Measurements from ENCODE around the gene HTATSF1. TPM values are rescaled to one million over a fixed set of nuclear protein-coding genes. Genes with fewer than 3 reads are reported as not detected.
A peak's percentile ranks its signal among the peaks of the same experiment; 100 is the strongest.

HTATSF1 gene
- 42.6 TPM for polyA plus RNA-seq (2013, experiment 1 of 2; ENCODE audit: insufficient read length)
- polyA plus RNA-seq (2013, experiment 2 of 2; ENCODE audit: insufficient read length): 48.6 TPM

GRCh38 chrX:136497556-136498052 lies at the start of gene HTATSF1:
Gene HTATSF1 (plus strand): TSS chrX:136497592. CDS start chrX:136497685, 93 bp downstream.
- DNase-seq: no peak

GRCh38 chrX:136447968-136448367 lies 49.4 kb upstream of the HTATSF1 start:
- DNase-seq: no peak

DNA sequence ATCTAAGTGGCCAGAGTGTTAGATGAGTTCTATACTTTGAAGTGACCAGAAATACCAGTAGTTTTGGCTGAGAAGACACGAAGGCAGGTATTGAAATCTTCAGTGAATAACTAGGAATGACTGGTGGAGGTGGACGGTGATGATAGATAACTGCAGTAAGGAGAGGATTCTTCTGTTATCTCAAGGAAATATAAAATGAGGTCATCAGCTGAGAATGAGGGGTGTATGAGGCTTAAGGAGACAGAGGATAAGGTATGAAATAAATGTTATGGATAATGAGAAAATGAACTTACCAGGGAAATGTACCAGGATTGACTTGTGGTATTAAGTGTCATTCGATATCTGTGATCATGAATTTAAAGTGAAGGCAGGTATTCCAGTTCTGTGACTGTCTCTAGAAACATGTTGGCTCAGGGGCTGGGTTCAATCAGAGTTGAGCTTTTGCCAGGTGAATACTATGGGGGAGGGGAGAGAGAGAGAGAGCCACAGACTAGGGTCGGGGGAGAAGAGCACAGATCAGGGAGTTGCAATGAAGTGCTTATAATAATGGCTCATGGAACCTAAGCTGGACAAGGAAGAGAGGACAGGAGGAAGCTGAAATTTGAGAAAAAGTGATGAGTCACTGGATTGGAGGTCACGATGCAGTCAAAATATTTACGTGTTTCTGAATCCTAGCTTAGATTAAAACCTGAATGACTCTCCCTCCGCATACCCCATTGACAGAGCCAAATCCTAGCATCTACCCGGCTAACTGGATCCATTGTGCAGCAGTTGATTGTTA lies 47.2 kb upstream of the HTATSF1 start:
- DNase-seq: no peak

DNA sequence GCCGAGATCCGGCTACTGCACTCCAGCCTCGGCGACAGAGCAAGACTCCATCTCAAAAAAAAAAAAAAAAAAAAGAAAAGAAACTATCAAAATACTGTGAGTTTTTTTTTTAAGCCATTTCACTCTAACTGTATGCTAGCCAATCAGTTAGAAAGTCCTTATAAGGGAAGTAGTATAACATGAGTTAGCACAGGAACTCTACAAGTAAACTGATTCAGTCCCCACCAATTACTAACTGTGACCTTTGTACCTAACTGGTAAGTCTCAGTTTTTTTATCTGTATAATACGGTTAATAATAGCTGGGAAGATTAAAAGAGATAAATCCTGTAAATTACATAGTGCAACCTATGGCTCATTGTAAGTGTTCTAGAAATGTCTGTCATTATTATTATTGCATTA lies 44.8 kb upstream of the HTATSF1 start:
- DNase-seq: no peak

- no peak for DNase-seq
Observed at GRCh38 chrX:136453114-136453513, 44.3 kb upstream of the HTATSF1 start.

DNA sequence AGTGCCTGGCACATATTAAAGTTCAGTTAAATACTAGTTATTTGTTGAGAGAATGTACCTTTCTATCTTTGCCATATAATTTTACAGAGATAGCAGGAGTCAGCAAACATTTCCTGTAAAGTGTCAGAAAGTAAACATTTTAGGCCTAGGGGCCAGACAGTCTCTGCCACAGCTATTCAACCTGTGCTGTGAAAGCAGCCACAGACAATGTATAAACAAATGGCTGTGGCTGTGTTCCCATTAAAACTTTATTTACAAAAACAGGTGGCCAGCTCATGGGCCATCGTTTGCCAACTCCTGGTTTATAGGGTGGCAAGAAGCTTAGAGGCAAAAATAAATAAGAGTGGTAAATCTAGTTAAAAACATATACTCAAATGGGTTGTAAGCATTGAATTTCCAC lies 43.6 kb upstream of the HTATSF1 start:
- no peak for DNase-seq

- no peak for DNase-seq
Observed at GRCh38 chrX:136456133-136456532, 41.3 kb upstream of the HTATSF1 start.

- DNase-seq: no peak
Observed at GRCh38 chrX:136457303-136457917, 40.0 kb upstream of the HTATSF1 start.

GRCh38 chrX:136464589-136464988 lies 32.8 kb upstream of the HTATSF1 start:
- DNase-seq: no peak

- no peak for DNase-seq
Observed at GRCh38 chrX:136467303-136467702, 30.1 kb upstream of the HTATSF1 start.

GRCh38 chrX:136468391-136469103 lies 28.8 kb upstream of the HTATSF1 start:
- DNase-seq: no peak

DNA sequence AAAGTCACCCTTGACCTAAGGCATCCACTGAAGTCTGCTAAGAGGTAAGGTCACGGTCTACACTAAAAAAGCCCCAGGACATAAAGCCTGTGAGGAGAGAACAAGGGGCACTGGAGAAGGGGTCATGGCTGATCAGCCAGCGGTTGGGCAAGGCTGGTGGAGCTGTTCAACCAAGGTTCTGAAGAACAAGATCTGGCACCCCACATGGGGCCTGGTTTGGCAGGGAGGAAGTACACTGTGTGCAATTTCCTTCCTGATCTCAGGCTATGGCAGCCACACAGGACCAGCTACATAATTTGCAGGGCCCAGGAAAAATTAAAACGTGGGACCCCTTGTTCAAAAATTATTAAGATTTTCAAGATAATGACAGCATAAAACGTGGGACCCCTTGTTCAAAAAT lies 23.7 kb upstream of the HTATSF1 start:
- no peak for DNase-seq

- no peak for DNase-seq
Observed at GRCh38 chrX:136475236-136475635, 22.2 kb upstream of the HTATSF1 start.

DNA sequence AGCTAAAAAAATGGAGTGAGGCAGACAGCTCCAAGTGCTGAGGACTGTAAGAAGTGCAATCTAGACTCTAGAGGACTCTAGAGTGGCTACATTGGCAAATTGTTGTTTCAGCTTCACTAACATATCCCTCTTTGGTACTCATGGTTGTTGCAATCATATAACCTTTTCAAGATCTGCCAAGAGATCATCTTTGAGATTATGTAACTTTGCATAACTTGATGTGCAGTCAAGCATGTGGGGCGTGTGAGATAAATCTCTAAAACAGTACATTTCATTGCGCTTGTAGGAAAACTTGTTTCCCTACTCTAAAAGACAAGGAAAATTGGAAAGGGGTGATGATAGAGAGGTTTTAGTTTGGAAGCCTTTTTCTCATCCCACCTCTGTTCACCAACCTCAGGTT lies 20.9 kb upstream of the HTATSF1 start:
- DNase-seq: no peak

DNA sequence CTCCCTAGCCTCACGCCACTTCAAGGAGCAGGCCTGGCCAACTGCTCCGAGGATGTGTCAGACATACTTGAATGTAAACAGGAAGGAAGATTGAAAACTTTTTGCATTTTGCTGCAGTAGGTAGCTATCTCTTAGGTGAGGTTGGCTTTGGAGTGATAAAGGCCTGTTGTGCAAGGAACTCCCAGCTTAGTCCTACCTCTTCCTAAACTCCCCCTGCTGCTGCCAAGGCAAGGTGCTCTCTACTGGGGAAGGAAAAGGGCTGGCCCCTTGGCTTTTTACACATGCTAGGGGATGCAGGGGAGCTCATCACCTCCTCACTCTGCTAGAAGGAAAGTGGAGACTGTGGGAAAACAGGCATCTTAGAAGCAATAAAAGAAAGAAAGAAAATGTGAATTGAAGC lies 20.4 kb upstream of the HTATSF1 start:
- no peak for DNase-seq

DNA sequence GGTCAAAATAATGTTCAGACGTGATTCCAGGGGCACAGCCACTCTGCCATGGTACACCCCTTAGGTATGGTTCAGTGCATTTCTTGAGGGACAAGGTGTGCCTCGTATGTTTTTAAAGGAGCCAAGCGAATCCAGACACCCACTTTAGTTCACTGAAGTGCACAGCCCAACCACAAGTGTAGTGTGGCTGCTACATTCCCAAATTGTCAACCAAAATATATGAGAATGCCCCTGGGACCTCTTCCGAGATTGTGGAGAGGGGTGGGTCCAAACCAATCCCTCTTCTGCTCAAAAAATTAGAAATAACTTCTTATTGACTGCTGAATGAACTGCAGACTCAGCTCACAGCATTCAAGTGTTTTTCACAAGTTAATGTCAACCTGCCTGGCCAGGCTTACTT lies 17.0 kb upstream of the HTATSF1 start:
- peak; percentile 14 for DNase-seq

DNA sequence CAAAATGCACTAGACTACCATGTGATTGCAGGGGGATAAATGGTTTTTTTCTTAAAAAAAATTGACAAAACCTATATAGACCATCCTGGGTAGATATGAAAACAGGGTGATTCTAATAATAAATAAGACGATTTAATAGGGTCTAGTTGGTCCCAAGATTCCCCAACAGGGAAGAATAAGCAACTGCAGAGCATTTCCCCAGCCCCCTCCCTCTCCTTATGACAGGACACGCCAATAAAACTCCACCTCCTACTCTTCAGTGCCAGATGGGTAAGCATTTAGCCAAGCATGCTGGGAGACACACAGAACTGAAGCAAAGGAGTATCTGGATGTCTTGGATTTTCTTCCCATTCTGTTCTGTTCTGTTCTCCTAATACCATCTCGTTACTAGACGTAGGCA lies 9.7 kb upstream of the HTATSF1 start, which contains the start of gene BRS3:
Gene BRS3, plus strand, starts transcription at position 301 of the 400 bp plus-strand sequence. CDS start 168 bp downstream, outside the sequence.
- no peak for DNase-seq

DNA sequence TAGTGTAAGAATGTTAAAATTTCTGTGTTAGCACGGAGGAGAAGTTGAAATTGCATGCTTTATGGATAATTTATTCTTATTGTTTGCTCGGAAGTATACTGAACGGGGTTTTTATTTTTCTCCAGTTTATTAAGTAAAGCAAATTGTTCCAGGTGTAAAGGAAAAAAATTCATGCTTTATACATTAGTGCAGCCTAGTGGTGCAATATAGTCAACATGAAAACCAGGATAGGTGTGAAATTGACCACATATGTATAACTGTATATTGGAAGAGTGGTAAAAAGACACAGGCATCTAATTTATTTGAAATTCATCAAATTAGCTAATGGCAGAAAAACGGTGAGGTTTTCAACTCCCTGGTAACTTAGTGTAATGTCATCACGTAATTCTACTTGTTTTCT lies 8.7 kb upstream of the HTATSF1 start:
- no peak for DNase-seq

DNA sequence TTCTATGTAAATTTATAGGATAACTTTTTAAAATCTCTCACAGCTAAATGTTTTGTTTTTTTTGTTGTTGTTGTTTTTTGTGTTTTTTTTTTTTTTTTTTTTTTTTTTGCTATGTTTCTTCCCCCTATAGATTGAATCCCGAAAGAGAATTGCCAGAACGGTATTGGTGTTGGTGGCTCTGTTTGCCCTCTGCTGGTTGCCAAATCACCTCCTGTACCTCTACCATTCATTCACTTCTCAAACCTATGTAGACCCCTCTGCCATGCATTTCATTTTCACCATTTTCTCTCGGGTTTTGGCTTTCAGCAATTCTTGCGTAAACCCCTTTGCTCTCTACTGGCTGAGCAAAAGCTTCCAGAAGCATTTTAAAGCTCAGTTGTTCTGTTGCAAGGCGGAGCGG lies 5.6 kb upstream of the HTATSF1 start:
- DNase-seq: no peak

DNA sequence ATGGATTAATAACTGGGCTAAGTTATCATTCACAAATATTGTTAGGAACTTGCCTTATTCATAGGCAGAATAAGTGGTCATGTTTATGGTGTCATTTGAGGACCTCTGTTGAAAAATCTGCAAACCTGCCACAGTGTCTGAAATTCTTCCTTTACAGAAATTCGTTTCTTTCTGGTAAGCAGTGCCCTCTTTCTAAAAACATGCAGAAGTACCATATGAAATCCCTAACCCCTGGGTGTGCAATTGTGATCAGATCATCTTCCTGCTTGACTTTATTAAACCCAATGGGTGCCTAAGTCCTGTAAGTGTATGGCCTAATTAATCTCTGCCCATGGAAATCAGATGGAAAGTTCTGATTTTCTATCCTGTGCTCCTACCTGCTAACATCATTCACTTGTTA lies 4.4 kb upstream of the HTATSF1 start:
- DNase-seq: no peak

DNA sequence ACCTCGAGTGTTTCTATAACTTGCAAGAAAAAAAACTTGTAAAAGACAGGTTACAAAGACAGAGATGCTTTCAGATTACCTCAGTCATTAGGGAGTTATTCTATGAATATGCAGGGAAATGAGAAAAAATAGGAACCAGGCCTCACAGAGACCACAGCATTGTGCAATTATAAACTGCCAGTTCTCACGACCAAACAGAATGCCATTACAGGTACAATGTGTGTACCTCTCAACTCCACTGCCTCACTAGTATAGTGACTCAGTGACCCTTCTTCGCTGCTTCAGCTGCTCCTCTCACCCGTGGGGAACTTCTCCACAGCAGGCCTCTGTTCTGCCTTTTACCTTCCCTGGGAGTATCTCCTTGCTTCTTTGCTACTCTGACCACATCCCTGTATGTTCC lies 2.3 kb upstream of the HTATSF1 start:
- no peak for DNase-seq

DNA sequence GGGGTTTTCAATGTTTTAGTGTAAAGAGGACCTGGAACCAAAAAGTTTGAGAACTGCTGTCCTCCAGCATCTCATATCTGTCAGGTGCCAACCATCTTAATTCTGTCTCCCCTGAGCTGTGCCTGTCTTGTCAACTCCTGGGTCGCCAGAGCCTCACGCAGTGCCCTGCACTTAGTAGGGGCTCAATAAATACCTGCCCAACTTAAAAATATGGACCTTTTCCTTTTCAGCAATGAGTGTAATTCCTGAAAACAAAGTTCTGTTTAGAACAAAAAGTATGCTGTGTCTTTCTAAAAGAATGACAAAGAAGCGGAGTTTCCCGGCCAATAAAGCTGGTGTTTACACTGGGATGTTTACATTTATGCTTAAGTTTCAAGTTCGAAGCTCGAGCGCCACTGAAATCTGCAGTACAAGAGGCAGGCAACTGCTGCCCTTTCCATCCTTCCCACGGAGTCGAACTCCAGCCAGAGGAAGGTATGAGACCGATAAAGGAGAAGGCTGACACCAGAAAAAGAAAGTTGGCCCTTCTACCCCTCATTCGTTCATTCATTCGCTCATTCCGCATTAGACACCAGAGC lies 1.1 kb upstream of the HTATSF1 start:
- no peak for DNase-seq
